Raji (cell line): ENCODE results near the gene SEMA6C.

Experiments
- POLR2A ChIP-seq: IDR thresholded peaks from 2 replicates; pipeline ENCODE4 v1.6.1; 2011; ENCODE audit warnings: low read depth, low read length, control low read depth; ENCODE audit not compliant: insufficient read depth

Gene SEMA6C

DNA sequence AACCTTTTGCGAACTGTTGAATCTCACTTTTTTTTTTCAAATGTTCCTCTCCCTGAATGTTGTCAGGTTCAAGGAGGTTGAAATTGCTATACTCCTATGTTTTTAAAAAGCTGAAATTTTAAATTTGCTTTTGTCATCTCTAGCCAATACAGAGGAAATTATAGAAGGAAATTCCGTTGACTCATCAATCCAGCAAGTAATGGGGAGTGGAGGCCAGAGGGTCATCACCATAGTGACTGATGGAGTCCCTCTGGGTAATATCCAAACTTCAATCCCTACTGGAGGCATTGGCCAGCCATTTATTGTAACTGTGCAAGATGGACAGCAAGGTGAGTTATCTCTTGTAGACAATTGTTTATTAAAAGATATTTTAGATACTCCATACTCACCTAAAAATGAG is 39.5 kb downstream of the SEMA6C start:
- no peak for TF ChIP-seq POLR2A

GRCh38 chr1:151104630-151105029 is 41.8 kb downstream of the SEMA6C start:
- TF ChIP-seq POLR2A = no peak

DNA sequence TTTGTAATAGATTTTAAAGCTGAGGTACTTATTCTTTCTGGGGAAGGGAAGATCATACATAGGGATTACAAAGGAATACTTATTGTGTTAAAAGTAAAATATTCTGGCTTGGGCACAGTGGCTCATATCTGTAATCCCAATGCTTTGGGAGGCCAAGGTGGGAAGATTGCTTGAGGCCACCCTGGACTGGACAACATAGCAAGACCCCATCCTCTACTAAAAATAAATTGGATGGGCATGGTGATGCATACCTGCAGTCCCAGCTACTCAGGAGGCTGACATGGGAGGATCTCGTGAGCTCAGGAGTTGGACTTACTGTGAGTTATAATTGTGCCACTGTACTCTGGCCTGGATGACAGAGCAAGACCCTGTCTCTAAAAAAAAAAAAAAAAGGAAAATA is 48.3 kb downstream of the SEMA6C start:
- TF ChIP-seq POLR2A = no peak

DNA sequence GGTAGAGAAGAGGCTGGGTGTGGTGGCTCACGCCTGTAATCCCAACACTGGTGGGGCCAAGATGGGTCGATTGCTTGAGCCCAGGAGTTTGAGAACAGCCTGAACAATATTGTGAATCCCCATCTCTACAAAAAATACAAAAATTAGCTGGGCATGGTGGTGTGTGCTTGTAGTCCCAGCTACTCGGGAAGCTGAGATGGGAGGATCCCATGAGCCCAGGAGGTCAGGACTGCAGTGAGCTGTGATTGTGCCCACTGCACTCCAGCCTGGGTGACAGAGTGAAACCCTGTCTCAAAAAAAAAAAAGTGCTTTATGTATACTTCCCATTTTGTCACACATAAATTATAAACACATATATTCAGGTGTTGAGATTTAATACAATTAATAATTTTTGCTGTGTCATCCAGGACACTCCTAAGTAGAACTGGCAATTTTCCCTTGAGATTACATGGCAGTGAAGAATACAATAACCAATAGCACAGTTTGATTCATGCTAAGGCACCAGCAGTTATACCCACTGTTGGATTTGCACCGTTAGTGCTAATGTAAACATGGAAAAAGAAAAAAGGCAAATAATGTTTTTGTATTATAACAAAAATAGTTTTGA is 60.4 kb downstream of the SEMA6C start:
- no peak for TF ChIP-seq POLR2A
